DND-41 (cell line): Measurements from ENCODE around the gene LARP1B.

Source experiments
- CTCF ChIP-seq: IDR thresholded peaks from 2 replicates; pipeline ENCODE4 v1.5.1; 2012; ENCODE audit warnings: borderline replicate concordance, low read length, moderate library complexity, mild to moderate bottlenecking; ENCODE audit not compliant: poor library complexity, severe bottlenecking; ENCODE audit errors: extremely low read depth
- EZH2 ChIP-seq: IDR thresholded peaks from 3 replicates; pipeline ENCODE4 v1.6.1; 2012; ENCODE audit warnings: borderline replicate concordance, low read depth, mild to moderate bottlenecking, moderate library complexity, low read length, inconsistent platforms; ENCODE audit not compliant: severe bottlenecking

- no peak for TF ChIP-seq CTCF
- no peak for TF ChIP-seq EZH2
Measured at GRCh38 chr4:128247906-128248305, 186.8 kb downstream of the LARP1B start.
